Thyroid gland (tissue), 4 donors: ENCODE results near the gene BCR. TPM values are rescaled to one million over a fixed set of nuclear protein-coding genes. Genes with fewer than 3 reads are reported as not detected.
A peak's percentile ranks its signal among the peaks of the same experiment; 100 is the strongest.

Experiments used
- DNase-seq, 2 donors: peaks; one replicate each; pipeline ENCODE4 v3.0.0-alpha.2; 2019
- H3K27ac ChIP-seq, 3 donors: fragments of 200-600 bp; sonication (generic); 1 replicate in 2 of 3; 2 replicates in 1 of 3; pipeline ENCODE4 v1.5.1; 2016 to 2019; ENCODE audit warnings: mild to moderate bottlenecking in 1 of 3, moderate library complexity in 1 of 3
- H3K27me3 ChIP-seq: fragments of 200-600 bp; sonication (generic); one replicate; pipeline ENCODE4 v1.5.1; 2019
- H3K36me3 ChIP-seq, 2 donors: fragments of 200-600 bp; sonication (generic); one replicate each; pipeline ENCODE4 v1.5.1; 2016 to 2019
- H3K4me1 ChIP-seq, 2 donors: fragments of 200-600 bp; sonication (generic); one replicate each; pipeline ENCODE4 v1.5.1; 2017 to 2019
- H3K4me3 ChIP-seq, 3 donors: fragments of 200-600 bp; sonication (generic); replicated peaks in 1 of 3; 1 replicate in 2 of 3; 2 replicates in 1 of 3; pipeline ENCODE4 v1.5.1; 2016; ENCODE audit warnings: mild to moderate bottlenecking in 1 of 3
- H3K9me3 ChIP-seq: fragments of 200-600 bp; sonication (generic); one replicate; pipeline ENCODE4 v1.5.1; 2017
- POLR2A ChIP-seq, 2 donors: fragments of 450-650 bp; IDR thresholded peaks; one replicate each; pipeline ENCODE4 v1.6.1; 2017; ENCODE audit warnings: antibody characterized with exemption in 2 of 2, mild to moderate bottlenecking in 2 of 2, moderate library complexity in 1 of 2
- WGBS, 2 donors: methylation state at CpG; one replicate each; pipeline ENCODE4 v1.1.5; 2017; 5-methylcytosine and 5-hydroxymethylcytosine counted together
- intact Hi-C: fragments of 100-400 bp; cut with DNase I; formaldehyde crosslinking; loops from one replicate; pipeline ENCODE4 v1.15.1; 2023
- total RNA-seq, 4 donors: library from RNA; depleted of rRNA; stranded (reverse); fragments of >200 nt; gene quantifications; one replicate each; pipeline ENCODE4 v1.2.3, GENCODE V29; 2016
- TF ChIP-seq, protein P1 (sequence below), 6 experiments: fragments of 200-600 bp in 3 of 6; fragments of 450-650 bp in 3 of 6; sonication (generic) in 3 of 6; IDR thresholded peaks; one replicate each; pipeline ENCODE4 v1.5.1; 2016 to 2019; ENCODE audit warnings: antibody characterized with exemption in 6 of 6, mild to moderate bottlenecking in 2 of 6, inconsistent platforms in 1 of 6, moderate library complexity in 1 of 6

BCR gene
- total RNA-seq, 4 donors from 2014 or later = 80.1 to 127 (median 87.7) TPM

DNA sequence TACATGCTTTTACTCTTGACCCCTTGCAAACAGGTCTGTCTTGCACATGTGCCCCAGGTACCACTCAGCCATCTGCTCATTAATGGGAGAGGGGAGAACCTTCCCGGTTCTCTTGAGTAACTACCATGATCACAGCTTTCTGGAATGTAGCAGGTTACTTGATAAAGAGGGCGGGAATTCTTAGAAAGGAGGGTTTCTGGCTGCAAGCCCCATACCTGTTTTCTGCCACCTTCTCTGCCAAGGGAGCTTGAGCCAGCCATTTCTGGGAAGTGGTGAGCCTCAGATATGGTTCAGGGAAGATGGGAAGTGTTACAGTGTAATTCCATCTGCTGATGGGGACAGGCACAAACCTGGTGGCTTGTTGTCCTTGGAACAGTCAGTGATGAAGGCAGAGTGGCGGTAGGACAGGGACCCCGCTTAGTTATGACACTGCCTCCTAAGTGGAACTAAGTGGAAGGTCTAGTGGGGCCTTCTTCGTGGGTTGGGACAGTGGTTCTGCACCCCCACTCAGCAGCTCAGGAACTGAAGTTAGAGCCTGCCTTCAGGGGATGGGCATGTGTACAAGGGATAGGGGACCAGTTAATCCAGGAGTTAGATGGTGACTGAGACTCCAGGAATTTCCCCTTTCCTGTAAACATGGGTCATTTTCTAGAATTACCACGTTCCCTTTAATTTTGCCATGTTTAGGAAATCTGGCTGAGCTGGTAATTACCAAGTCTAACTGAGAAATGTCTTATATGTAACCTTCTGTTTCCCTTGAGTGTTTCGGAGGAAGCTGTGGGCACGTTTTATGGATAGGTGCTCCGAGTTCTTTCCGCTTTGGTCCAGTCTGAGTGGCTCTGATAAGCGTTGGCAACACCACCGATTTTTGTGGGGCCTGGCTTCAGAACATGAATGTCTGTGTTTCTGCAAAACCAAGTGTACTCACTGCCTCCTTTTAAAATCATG, 35.3 kb downstream of the BCR start:
- 62 to 74% methylated on average over 12 of the region's 12 CpGs for WGBS, 2 donors
- Histone ChIP-seq H3K27ac (peak overlapping the region in 2 of 3 donors; percentile 1 to 58), H3K4me1 (peaks cover 67 to 95% of the 10 kb centered on the region in 2 donors), H3K27me3 (no peaks in the 10 kb centered on the region), H3K9me3 (no peaks in the 10 kb centered on the region), H3K36me3 (no peaks in the 10 kb centered on the region), H3K4me3 (no peak overlapping the region)
- intact Hi-C loops = loop anchor here (5.0 kb wide), 1 partner anchor 33 kb away; the partner anchor contains the start of gene BCR
- TF ChIP-seq, protein P1, sequence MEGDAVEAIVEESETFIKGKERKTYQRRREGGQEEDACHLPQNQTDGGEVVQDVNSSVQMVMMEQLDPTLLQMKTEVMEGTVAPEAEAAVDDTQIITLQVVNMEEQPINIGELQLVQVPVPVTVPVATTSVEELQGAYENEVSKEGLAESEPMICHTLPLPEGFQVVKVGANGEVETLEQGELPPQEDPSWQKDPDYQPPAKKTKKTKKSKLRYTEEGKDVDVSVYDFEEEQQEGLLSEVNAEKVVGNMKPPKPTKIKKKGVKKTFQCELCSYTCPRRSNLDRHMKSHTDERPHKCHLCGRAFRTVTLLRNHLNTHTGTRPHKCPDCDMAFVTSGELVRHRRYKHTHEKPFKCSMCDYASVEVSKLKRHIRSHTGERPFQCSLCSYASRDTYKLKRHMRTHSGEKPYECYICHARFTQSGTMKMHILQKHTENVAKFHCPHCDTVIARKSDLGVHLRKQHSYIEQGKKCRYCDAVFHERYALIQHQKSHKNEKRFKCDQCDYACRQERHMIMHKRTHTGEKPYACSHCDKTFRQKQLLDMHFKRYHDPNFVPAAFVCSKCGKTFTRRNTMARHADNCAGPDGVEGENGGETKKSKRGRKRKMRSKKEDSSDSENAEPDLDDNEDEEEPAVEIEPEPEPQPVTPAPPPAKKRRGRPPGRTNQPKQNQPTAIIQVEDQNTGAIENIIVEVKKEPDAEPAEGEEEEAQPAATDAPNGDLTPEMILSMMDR (IDR thresholded peaks at IDR 0.05) = no peak
- no peak for TF ChIP-seq POLR2A (IDR thresholded peaks at IDR 0.05)
- DNase-seq = peak; percentile 46 to 64

DNA sequence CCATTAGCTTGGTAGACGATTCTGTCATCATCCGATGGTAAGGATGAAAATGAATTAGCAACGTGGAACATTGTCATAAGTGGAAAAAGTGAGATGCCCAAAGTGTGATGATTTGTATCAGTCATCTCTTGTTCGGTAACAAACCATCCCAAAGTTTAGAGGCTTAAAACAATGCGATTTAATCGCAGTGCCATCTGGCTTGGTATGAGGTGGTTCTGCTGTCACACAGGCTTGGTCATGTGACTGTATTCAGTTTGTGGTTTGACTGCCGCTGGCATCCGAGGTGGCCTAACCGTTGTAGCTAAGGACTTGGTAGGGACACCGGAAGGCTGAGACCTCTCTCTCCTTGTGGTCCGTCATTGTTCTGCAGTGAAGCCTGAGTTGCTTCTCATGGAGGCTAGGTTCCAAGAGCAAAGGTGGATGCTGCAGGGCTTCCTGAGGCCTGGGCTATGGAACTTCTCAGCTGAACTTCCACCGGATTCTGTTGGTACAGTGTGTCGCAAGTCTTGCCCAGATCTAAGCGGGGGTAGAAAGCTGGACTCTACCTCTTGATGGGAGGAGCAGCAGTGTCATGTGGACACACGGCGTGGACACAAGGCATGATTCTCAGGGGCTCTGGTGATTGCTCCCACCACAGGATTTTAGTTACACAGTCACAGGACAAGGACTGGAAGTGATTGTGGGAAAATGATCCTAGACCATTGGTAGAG, 36.3 kb downstream of the BCR start:
- Histone ChIP-seq H3K4me1 (peaks cover 67 to 100% of the 10 kb centered on the region in 2 donors), H3K9me3 (no peaks in the 10 kb centered on the region), H3K4me3 (no peak overlapping the region), H3K27me3 (no peaks in the 10 kb centered on the region), H3K36me3 (no peaks in the 10 kb centered on the region), H3K27ac (no peak overlapping the region)
- TF ChIP-seq, protein P1 (IDR thresholded peaks at IDR 0.05) = no peak
- TF ChIP-seq POLR2A (IDR thresholded peaks at IDR 0.05) = no peak
- intact Hi-C loops = loop anchor here (5.0 kb wide), 1 partner anchor 34 kb away; the partner anchor contains the start of gene BCR
- no peak for DNase-seq
- 85 to 89% methylated on average over 13 to 16 of the region's 16 CpGs for WGBS, 2 donors

DNA sequence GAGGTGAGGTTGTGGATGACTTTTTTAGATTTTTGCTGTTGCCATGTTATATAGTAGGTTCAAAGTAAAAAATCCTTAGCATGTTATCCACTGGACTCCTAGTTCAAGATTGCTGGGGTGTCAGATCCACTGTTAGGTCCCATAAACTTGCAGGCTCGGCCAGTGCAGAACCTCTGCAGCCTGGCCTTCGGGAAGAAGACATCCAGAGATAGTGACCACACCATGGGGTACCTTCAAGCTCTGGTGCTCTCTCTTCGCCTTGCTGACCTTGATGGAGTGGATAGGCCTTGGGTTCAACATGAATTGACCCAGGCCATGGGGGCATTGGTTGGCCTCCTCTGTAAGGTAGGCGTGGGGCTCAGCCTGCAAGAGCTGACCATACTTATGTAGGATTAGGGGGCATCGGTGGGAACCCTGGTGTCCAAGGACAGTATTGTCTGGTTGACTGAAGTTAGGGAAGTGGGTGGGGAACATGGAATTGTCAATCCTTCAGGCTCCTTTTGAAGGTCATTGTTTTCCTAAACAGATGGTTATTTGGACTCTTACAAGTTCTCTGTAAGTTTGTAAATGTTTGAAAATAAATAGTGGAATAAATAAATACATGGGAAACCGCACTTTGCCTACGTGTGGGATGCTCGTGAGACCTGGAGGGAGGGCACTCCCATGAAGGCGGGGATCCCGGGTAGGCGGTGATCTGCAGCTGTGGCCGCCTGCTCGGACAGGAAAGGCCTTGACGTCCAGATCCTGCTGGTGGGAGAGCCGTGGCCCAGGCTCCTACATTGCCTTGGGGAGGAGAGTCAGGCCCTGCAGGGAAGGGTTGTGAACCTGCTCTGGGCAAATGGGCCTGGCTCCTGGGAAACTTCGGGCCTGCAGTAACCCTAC, 37.1 kb downstream of the BCR start:
- TF ChIP-seq POLR2A (IDR thresholded peaks at IDR 0.05) = no peak
- TF ChIP-seq, protein P1 (IDR thresholded peaks at IDR 0.05) = no peak
- intact Hi-C loops = loop anchor here (5.0 kb wide), 1 partner anchor 35 kb away; the partner anchor contains the start of gene BCR
- WGBS, 2 donors = 79 to 81% methylated on average over 15 to 16 of the region's 16 CpGs
- DNase-seq = no peak
- Histone ChIP-seq H3K4me1 (peaks cover 63 to 100% of the 10 kb centered on the region in 2 donors), H3K27me3 (no peaks in the 10 kb centered on the region), H3K27ac (peak overlapping the region in 2 of 3 donors; percentile 69 to 86), H3K4me3 (no peak overlapping the region), H3K36me3 (no peaks in the 10 kb centered on the region), H3K9me3 (no peaks in the 10 kb centered on the region)

DNA sequence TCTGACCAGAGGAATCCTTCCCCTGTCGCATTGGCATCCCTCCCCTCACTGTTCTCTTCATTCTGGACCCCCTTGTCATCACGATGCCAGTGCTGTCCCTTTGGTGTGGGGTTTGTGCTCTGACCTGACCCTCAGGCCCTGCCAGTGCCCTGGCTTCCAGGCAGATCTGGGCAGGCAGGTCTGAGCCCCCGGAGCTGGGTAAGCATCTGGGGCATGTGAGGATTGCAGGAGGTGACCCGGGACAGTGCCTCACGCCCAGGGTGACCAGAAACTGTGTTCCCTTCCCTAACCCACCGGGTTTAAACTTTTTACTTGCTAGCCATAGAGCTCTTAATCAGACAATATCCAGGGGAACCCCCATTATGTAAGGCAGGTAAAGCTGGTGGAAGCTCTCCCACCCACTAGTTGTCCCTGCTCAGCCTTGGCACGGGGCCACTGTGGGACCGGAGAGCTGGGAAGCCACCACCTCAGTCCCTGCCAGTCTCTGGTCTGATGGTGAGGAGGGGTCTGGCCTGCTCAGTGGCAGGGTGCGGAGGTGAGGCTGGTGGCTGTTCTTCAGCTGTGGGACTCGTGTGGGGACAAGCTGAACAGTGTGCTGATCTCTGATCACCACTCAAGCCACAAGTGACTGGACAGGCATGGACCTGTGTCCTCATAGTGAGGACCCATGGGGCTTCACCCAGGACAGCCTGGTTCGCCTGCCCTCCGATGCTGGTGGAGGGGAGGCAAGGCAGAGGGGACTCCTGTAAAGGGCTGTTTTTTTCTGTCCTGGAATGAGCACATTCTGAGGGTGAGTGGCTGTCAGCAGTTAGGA, 38.0 kb downstream of the BCR start:
- Histone ChIP-seq H3K4me1 (peaks cover 65 to 100% of the 10 kb centered on the region in 2 donors), H3K9me3 (no peaks in the 10 kb centered on the region), H3K4me3 (no peak overlapping the region), H3K36me3 (no peaks in the 10 kb centered on the region), H3K27ac (peak overlapping the region; percentile 69 to 86 (median 85)), H3K27me3 (no peaks in the 10 kb centered on the region)
- WGBS, 2 donors = 63% methylated on average over 5 to 10 of the region's 12 CpGs
- intact Hi-C loops = loop anchor here (5.0 kb wide), 1 partner anchor 36 kb away; the partner anchor contains the start of gene BCR
- TF ChIP-seq, protein P1 (IDR thresholded peaks at IDR 0.05) = no peak
- no peak for TF ChIP-seq POLR2A (IDR thresholded peaks at IDR 0.05)
- DNase-seq = no peak
